GM12864 (cell line): ENCODE results near the gene PSG6.
A peak's percentile ranks its signal among the peaks of the same experiment; 100 is the strongest.
"Not testable (repeated sequence)": the region's sequence is repeated elsewhere in the genome, so short reads cannot be mapped to it uniquely, and the experiment has no call there.

ENCODE experiments used
- DNase-seq: peaks from one replicate; pipeline ENCODE4 v3.0.0-alpha.2; 2011; ENCODE audit warnings: low read depth
- H3K4me3 ChIP-seq: 2 replicates; pipeline ENCODE4 v1.5.1; 2011; ENCODE audit warnings: mild to moderate bottlenecking, low read depth, low read length, control low read depth
- TF ChIP-seq, protein P1 (sequence below): IDR thresholded peaks from 2 replicates; pipeline ENCODE4 v1.5.1; 2011; ENCODE audit warnings: low read depth, mild to moderate bottlenecking, moderate library complexity, low read length, control low read depth, inconsistent platforms; ENCODE audit errors: missing control alignments

PSG6 gene

DNA sequence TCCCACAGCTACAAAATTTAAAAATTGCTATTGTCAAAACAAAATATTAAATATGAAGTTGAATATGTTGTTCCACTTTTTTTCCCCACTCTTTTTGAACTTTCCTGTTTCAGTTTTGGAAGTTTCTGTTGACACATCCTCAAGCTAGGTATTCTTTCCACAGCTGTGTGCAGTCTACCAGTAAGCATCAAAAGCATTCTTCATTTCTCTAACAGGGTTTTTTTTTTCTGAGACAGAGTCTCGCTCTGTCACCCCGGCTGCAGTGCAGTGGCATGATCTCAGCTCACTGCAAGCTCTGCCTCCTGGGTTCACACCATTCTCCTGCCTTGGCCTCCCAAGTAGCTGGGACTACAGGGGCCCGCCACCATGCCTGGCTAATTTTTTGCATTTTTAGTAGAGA, 43.6 kb downstream of the PSG6 start:
- not testable (repeated sequence) for DNase-seq

DNA sequence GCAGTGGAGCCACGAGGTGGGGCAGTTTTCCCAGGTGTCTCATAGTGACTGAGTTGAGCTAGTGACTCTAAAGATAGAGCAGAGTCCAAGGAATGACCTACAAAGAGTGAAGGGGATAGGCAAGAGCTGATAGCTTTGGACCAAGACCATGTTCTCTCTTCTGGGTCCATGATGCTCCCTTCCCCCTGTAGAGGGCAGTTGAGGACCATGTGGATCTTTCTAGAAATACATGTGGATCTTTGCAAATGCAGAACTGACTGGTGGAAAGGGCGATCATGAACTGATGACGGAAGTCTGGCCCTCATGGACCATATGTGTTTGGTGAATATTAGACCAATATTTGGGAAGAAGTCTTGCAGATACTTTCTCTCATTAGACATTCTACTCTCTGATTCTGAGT, 45.1 kb downstream of the PSG6 start:
- no peak for DNase-seq
- H3K4me3 ChIP-seq = no peak overlapping the region
- TF ChIP-seq, protein P1, sequence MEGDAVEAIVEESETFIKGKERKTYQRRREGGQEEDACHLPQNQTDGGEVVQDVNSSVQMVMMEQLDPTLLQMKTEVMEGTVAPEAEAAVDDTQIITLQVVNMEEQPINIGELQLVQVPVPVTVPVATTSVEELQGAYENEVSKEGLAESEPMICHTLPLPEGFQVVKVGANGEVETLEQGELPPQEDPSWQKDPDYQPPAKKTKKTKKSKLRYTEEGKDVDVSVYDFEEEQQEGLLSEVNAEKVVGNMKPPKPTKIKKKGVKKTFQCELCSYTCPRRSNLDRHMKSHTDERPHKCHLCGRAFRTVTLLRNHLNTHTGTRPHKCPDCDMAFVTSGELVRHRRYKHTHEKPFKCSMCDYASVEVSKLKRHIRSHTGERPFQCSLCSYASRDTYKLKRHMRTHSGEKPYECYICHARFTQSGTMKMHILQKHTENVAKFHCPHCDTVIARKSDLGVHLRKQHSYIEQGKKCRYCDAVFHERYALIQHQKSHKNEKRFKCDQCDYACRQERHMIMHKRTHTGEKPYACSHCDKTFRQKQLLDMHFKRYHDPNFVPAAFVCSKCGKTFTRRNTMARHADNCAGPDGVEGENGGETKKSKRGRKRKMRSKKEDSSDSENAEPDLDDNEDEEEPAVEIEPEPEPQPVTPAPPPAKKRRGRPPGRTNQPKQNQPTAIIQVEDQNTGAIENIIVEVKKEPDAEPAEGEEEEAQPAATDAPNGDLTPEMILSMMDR = no peak

More for the DNA sequence above, 43.6 kb downstream of the PSG6 start:
- H3K4me3 ChIP-seq = not testable (repeated sequence)

DNA sequence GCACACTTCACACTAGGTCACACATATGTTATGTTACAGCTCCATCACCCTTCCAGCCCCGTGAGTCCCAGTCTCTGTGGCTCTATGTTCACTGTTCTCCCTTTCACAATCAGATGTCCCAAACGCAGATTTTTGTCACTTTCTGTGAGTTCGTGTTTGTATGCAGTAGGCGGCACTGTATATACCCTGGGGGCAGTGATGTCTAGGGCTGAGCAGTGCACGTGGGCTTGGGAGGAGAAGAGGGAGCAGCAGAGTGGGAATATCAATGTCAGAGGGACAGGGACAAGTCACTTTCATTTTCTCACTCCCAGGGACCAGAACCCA, 60.2 kb downstream of the PSG6 start:
- no peak overlapping the region for H3K4me3 ChIP-seq
- no peak for DNase-seq
- TF ChIP-seq, protein P1 = no peak

DNA sequence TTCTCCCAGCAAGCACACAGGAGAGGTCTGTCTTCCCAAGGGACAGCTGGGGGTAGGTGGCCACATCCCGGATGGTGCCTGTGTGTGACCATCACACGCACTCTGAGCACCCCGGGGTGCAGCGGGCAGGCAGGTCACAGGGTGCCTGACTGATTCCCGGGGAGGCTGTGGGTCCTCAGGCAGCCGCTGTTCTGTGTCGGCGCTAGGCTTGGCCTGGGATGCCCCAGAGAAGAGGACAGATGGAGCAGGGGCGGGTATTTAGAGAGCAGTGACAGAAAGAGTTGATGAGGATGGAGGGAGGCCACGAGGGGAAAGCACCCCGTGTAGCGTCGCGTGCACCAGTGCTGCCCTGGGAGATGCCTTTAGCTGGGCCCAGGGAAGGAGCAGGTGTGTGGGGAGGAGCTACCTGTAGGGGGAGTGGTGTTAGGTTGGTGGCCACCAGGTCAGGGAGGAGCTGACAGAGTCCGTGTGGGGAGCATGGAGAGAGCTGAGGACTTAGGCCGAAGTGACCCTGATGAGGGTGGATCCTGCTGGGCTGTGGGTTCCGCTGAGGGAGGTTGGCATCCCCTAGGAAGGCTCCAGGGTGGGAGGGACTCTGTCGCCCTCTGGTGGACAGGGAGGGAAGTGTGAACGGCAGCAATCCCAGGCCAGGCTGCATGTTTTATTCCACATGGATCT, 60.7 kb downstream of the PSG6 start:
- not testable (repeated sequence) for DNase-seq, H3K4me3 ChIP-seq
- TF ChIP-seq, protein P1 = peak; percentile 75

DNA sequence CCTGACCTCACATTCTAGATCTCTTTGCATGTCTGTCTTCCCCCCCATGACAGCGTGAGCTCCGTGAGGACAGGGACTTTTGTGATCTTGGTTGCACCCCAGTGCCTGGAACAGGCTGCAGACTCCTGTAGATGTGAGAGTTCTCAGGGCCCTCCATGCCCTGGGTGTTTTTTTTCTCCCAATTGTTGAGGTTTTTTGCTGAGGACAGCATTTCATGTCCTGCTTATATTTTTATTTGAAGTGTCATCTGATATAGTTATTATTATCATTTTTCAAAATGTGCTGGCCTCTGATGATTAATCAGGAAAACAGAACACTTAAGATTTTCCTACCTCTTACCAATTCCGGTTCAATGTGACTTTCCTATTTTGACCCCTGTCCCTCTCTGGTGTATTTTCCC, 62.9 kb downstream of the PSG6 start:
- not testable (repeated sequence) for H3K4me3 ChIP-seq, DNase-seq

DNA sequence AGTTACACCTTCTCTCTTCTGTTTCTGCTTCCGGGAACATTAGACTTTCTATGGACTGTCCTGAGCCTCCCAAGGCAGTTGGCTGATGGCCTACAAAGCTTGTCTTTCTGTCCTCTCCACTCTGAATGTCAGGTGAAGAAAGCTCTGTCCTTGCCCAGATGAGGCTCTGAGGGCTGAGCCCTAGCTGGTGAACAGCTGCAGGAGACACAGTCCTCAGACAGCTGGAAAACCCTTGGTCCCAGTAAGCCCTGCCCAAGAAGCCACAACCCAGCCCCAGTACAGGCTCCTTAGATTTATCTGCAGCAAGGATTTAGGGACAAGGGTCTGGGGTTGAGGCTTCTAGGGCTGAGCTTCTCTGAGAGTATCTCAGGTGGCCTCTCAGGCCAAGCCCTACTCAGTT, 64.5 kb downstream of the PSG6 start:
- not testable (repeated sequence) for H3K4me3 ChIP-seq, DNase-seq

DNA sequence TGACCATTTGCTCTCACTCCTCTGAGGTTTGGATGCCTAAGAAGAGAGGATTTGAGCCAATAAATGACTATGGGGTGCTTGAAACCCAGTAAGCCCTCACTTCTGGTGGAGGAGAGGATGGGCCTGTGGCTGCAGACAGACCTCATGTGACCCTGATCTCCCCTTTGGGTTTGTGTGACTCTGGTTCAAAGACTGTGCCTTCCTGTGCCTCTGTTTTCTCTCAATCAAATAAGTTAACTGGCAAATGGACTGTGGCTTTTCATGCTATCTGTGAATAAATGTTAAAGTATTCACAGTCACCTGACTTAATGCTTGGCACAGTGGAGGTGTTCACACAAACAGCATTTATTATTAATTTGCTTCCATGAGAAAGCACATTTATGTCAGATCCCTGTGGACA, 64.9 kb downstream of the PSG6 start:
- not testable (repeated sequence) for H3K4me3 ChIP-seq, DNase-seq
